HEK293 (cell line): ENCODE results near the gene CHSY1.

Source experiments
- IKZF3 ChIP-seq: fragments of 450-650 bp; IDR thresholded peaks from 2 replicates; pipeline ENCODE4 v1.5.0; 2018; ENCODE audit warnings: missing biosample characterization, mild to moderate bottlenecking, missing genetic modification characterization, moderate library complexity
- KLF1 ChIP-seq: fragments of 450-650 bp; formaldehyde crosslinking; IDR thresholded peaks from 2 replicates; pipeline ENCODE4 v1.5.1; 2016; ENCODE audit warnings: missing biosample characterization, missing genetic modification characterization
- REPIN1 ChIP-seq: fragments of 450-650 bp; formaldehyde crosslinking; IDR thresholded peaks from 2 replicates; pipeline ENCODE4 v1.5.1; 2017; ENCODE audit warnings: missing biosample characterization, missing genetic modification characterization, low read depth
- TRIM28 ChIP-seq: IDR thresholded peaks from 2 replicates; pipeline ENCODE4 v1.6.1; 2011; ENCODE audit warnings: low read length, control low read depth, borderline replicate concordance
- YY2 ChIP-seq: fragments of 450-650 bp; formaldehyde crosslinking; IDR thresholded peaks from 2 replicates; pipeline ENCODE4 v1.5.1; 2016; ENCODE audit warnings: missing biosample characterization, missing genetic modification characterization
- ZNF114 ChIP-seq: fragments of 450-650 bp; formaldehyde crosslinking; IDR thresholded peaks from 2 replicates; pipeline ENCODE4 v1.5.0; 2017; ENCODE audit warnings: missing biosample characterization, missing genetic modification characterization
- ZNF132 ChIP-seq: fragments of 450-650 bp; formaldehyde crosslinking; IDR thresholded peaks from 2 replicates; pipeline ENCODE4 v1.5.1; 2017; ENCODE audit warnings: missing biosample characterization, missing genetic modification characterization, borderline replicate concordance
- ZNF146 ChIP-seq: fragments of 450-650 bp; formaldehyde crosslinking; IDR thresholded peaks from 2 replicates; pipeline ENCODE4 v1.5.1; 2016; ENCODE audit warnings: missing biosample characterization, missing genetic modification characterization
- ZNF202 ChIP-seq: fragments of 450-650 bp; formaldehyde crosslinking; IDR thresholded peaks from 2 replicates; pipeline ENCODE4 v1.5.1; 2016; ENCODE audit warnings: missing biosample characterization, missing genetic modification characterization, borderline replicate concordance
- ZNF311 ChIP-seq: fragments of 450-650 bp; formaldehyde crosslinking; IDR thresholded peaks from 2 replicates; pipeline ENCODE4 v1.5.1; 2017; ENCODE audit warnings: missing biosample characterization, missing genetic modification characterization, borderline replicate concordance
- ZNF530 ChIP-seq: fragments of 450-650 bp; formaldehyde crosslinking; IDR thresholded peaks from 2 replicates; pipeline ENCODE4 v1.5.1; 2016; ENCODE audit warnings: low read depth, missing biosample characterization, missing genetic modification characterization
- ZNF548 ChIP-seq: fragments of 450-650 bp; formaldehyde crosslinking; IDR thresholded peaks from 2 replicates; pipeline ENCODE4 v1.5.1; 2016; ENCODE audit warnings: missing biosample characterization, missing genetic modification characterization
- ZNF654 ChIP-seq: fragments of 450-650 bp; formaldehyde crosslinking; IDR thresholded peaks from 2 replicates; pipeline ENCODE4 v1.5.1; 2016; ENCODE audit warnings: low read depth, missing biosample characterization, missing genetic modification characterization
- TF ChIP-seq, protein P1 (sequence below): fragments of 450-650 bp; formaldehyde crosslinking; conservative IDR thresholded peaks from 2 replicates; pipeline ENCODE4 v1.5.1; 2016; ENCODE audit warnings: low read depth, missing biosample characterization, missing genetic modification characterization
- TF ChIP-seq, protein P2 (sequence below): fragments of 450-650 bp; formaldehyde crosslinking; optimal IDR thresholded peaks from 2 replicates; pipeline ENCODE3; 2016; ENCODE audit warnings: missing biosample characterization, mild to moderate bottlenecking, missing genetic modification characterization
- TF ChIP-seq, protein P3 (sequence below): fragments of 450-650 bp; formaldehyde crosslinking; IDR thresholded peaks from 2 replicates; pipeline ENCODE4 v1.5.1; 2016; ENCODE audit warnings: missing biosample characterization, missing genetic modification characterization
- TF ChIP-seq, protein P4 (sequence below): fragments of 450-650 bp; formaldehyde crosslinking; IDR thresholded peaks from 2 replicates; pipeline ENCODE4 v1.5.1; 2016; ENCODE audit warnings: missing biosample characterization, missing genetic modification characterization
- TF ChIP-seq, protein P5 (sequence below): fragments of 450-650 bp; formaldehyde crosslinking; IDR thresholded peaks from 2 replicates; pipeline ENCODE4 v1.5.1; 2016; ENCODE audit warnings: missing biosample characterization, missing genetic modification characterization
- TF ChIP-seq, protein P6 (sequence below): fragments of 450-650 bp; formaldehyde crosslinking; IDR thresholded peaks from 2 replicates; pipeline ENCODE4 v1.5.1; 2016; ENCODE audit warnings: missing biosample characterization, missing genetic modification characterization, borderline replicate concordance
- TF ChIP-seq, protein P7 (sequence below): fragments of 450-650 bp; formaldehyde crosslinking; IDR thresholded peaks from 2 replicates; pipeline ENCODE4 v1.5.1; 2016; ENCODE audit warnings: missing biosample characterization, missing genetic modification characterization

Gene CHSY1

DNA sequence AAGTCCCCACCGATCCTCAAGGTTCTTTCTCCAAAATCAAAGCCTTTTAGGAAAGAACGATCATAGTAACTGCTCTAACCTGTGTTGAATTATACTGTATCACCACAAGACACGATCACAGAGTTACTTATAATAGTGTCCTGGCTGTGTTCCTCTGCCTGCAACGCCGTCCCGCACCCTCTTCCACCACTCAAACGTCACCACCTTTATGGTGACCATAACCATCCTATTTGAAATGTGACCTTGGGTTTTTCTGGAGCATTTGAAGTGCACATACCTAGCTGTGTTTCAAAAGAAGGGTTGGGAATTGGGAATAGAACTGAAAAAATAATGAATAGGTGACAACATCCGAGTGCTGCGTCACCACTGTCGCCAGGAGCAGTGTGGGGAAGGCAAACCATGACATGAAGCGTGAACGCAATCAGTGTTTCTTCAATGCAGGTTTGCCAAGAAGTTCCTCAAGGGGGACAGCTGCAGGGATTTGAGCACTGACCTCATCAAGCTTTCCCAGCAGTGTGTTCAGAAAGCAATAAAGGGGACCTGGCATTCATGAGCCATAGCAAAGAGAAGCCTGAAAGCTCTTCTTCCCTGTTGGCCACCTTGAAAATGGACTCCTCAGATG, 26.2 kb upstream of the CHSY1 start (continued):
- TF ChIP-seq, protein P1, sequence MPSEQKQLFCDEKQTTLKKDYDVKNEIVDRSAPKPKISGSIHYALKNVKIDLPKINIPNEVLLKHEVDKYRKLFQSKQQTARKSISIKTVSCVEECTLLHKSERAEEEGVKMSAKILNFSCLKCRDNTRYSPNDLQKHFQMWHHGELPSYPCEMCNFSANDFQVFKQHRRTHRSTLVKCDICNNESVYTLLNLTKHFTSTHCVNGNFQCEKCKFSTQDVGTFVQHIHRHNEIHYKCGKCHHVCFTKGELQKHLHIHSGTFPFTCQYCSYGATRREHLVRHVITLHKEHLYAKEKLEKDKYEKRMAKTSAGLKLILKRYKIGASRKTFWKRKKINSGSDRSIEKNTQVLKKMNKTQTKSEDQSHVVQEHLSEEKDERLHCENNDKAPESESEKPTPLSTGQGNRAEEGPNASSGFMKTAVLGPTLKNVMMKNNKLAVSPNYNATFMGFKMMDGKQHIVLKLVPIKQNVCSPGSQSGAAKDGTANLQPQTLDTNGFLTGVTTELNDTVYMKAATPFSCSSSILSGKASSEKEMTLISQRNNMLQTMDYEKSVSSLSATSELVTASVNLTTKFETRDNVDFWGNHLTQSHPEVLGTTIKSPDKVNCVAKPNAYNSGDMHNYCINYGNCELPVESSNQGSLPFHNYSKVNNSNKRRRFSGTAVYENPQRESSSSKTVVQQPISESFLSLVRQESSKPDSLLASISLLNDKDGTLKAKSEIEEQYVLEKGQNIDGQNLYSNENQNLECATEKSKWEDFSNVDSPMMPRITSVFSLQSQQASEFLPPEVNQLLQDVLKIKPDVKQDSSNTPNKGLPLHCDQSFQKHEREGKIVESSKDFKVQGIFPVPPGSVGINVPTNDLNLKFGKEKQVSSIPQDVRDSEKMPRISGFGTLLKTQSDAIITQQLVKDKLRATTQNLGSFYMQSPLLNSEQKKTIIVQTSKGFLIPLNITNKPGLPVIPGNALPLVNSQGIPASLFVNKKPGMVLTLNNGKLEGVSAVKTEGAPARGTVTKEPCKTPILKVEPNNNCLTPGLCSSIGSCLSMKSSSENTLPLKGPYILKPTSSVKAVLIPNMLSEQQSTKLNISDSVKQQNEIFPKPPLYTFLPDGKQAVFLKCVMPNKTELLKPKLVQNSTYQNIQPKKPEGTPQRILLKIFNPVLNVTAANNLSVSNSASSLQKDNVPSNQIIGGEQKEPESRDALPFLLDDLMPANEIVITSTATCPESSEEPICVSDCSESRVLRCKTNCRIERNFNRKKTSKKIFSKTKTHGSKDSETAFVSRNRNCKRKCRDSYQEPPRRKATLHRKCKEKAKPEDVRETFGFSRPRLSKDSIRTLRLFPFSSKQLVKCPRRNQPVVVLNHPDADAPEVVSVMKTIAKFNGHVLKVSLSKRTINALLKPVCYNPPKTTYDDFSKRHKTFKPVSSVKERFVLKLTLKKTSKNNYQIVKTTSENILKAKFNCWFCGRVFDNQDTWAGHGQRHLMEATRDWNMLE, result no peak
- TF ChIP-seq YY2 (tag by site-specific recombination) (no peak), IKZF3 (tag by site-specific recombination) (peak; percentile 53; the same call in 1 of the 2 replicates), ZNF548 (tag by site-specific recombination) (no peak), ZNF530 (no peak), ZNF654 (tag by site-specific recombination) (no peak), ZNF114 (tag by site-specific recombination) (no peak), ZNF146 (tag by site-specific recombination) (no peak), KLF1 (tag by site-specific recombination) (no peak), ZNF311 (no peak), ZNF202 (tag by site-specific recombination) (no peak), TRIM28 (no peak), REPIN1 (tag by site-specific recombination) (no peak), ZNF132 (tag by site-specific recombination) (no peak)
- TF ChIP-seq, protein P2, sequence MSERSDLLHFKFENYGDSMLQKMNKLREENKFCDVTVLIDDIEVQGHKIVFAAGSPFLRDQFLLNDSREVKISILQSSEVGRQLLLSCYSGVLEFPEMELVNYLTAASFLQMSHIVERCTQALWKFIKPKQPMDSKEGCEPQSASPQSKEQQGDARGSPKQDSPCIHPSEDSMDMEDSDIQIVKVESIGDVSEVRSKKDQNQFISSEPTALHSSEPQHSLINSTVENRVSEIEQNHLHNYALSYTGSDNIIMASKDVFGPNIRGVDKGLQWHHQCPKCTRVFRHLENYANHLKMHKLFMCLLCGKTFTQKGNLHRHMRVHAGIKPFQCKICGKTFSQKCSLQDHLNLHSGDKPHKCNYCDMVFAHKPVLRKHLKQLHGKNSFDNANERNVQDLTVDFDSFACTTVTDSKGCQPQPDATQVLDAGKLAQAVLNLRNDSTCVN (tag by site-specific recombination), result no peak
- TF ChIP-seq, protein P3, sequence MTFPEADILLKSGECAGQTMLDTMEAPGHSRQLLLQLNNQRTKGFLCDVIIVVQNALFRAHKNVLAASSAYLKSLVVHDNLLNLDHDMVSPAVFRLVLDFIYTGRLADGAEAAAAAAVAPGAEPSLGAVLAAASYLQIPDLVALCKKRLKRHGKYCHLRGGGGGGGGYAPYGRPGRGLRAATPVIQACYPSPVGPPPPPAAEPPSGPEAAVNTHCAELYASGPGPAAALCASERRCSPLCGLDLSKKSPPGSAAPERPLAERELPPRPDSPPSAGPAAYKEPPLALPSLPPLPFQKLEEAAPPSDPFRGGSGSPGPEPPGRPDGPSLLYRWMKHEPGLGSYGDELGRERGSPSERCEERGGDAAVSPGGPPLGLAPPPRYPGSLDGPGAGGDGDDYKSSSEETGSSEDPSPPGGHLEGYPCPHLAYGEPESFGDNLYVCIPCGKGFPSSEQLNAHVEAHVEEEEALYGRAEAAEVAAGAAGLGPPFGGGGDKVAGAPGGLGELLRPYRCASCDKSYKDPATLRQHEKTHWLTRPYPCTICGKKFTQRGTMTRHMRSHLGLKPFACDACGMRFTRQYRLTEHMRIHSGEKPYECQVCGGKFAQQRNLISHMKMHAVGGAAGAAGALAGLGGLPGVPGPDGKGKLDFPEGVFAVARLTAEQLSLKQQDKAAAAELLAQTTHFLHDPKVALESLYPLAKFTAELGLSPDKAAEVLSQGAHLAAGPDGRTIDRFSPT (tag by site-specific recombination), result no peak
- TF ChIP-seq, protein P4, sequence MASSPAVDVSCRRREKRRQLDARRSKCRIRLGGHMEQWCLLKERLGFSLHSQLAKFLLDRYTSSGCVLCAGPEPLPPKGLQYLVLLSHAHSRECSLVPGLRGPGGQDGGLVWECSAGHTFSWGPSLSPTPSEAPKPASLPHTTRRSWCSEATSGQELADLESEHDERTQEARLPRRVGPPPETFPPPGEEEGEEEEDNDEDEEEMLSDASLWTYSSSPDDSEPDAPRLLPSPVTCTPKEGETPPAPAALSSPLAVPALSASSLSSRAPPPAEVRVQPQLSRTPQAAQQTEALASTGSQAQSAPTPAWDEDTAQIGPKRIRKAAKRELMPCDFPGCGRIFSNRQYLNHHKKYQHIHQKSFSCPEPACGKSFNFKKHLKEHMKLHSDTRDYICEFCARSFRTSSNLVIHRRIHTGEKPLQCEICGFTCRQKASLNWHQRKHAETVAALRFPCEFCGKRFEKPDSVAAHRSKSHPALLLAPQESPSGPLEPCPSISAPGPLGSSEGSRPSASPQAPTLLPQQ, result no peak
- TF ChIP-seq, protein P5, sequence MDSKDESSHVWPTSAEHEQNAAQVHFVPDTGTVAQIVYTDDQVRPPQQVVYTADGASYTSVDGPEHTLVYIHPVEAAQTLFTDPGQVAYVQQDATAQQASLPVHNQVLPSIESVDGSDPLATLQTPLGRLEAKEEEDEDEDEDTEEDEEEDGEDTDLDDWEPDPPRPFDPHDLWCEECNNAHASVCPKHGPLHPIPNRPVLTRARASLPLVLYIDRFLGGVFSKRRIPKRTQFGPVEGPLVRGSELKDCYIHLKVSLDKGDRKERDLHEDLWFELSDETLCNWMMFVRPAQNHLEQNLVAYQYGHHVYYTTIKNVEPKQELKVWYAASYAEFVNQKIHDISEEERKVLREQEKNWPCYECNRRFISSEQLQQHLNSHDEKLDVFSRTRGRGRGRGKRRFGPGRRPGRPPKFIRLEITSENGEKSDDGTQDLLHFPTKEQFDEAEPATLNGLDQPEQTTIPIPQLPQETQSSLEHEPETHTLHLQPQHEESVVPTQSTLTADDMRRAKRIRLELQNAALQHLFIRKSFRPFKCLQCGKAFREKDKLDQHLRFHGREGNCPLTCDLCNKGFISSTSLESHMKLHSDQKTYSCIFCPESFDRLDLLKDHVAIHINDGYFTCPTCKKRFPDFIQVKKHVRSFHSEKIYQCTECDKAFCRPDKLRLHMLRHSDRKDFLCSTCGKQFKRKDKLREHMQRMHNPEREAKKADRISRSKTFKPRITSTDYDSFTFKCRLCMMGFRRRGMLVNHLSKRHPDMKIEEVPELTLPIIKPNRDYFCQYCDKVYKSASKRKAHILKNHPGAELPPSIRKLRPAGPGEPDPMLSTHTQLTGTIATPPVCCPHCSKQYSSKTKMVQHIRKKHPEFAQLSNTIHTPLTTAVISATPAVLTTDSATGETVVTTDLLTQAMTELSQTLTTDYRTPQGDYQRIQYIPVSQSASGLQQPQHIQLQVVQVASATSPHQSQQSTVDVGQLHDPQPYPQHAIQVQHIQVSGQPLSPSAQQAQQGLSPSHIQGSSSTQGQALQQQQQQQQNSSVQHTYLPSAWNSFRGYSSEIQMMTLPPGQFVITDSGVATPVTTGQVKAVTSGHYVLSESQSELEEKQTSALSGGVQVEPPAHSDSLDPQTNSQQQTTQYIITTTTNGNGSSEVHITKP (tag by site-specific recombination), result no peak
- TF ChIP-seq, protein P6, sequence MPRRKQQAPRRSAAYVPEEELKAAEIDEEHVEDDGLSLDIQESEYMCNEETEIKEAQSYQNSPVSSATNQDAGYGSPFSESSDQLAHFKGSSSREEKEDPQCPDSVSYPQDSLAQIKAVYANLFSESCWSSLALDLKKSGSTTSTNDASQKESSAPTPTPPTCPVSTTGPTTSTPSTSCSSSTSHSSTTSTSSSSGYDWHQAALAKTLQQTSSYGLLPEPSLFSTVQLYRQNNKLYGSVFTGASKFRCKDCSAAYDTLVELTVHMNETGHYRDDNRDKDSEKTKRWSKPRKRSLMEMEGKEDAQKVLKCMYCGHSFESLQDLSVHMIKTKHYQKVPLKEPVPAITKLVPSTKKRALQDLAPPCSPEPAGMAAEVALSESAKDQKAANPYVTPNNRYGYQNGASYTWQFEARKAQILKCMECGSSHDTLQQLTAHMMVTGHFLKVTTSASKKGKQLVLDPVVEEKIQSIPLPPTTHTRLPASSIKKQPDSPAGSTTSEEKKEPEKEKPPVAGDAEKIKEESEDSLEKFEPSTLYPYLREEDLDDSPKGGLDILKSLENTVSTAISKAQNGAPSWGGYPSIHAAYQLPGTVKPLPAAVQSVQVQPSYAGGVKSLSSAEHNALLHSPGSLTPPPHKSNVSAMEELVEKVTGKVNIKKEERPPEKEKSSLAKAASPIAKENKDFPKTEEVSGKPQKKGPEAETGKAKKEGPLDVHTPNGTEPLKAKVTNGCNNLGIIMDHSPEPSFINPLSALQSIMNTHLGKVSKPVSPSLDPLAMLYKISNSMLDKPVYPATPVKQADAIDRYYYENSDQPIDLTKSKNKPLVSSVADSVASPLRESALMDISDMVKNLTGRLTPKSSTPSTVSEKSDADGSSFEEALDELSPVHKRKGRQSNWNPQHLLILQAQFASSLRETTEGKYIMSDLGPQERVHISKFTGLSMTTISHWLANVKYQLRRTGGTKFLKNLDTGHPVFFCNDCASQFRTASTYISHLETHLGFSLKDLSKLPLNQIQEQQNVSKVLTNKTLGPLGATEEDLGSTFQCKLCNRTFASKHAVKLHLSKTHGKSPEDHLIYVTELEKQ (tag by site-specific recombination), result no peak
- TF ChIP-seq, protein P7, sequence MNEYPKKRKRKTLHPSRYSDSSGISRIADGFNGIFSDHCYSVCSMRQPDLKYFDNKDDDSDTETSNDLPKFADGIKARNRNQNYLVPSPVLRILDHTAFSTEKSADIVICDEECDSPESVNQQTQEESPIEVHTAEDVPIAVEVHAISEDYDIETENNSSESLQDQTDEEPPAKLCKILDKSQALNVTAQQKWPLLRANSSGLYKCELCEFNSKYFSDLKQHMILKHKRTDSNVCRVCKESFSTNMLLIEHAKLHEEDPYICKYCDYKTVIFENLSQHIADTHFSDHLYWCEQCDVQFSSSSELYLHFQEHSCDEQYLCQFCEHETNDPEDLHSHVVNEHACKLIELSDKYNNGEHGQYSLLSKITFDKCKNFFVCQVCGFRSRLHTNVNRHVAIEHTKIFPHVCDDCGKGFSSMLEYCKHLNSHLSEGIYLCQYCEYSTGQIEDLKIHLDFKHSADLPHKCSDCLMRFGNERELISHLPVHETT (tag by site-specific recombination), result no peak
